AG10803 (cell line): ENCODE measurements around the gene XYLT2.

ENCODE experiments used
- DNase-seq: peaks from one replicate; pipeline ENCODE4 v3.0.0; 2010; ENCODE audit warnings: low read depth
- H3K4me3 ChIP-seq: 2 replicates; pipeline ENCODE4 v1.5.1; 2011; ENCODE audit warnings: mild to moderate bottlenecking, low read length, control low read depth
- TF ChIP-seq, protein P1 (sequence below): conservative IDR thresholded peaks from 2 replicates; pipeline ENCODE4 v1.5.1; 2011; ENCODE audit warnings: mild to moderate bottlenecking, low read length, control low read depth, inconsistent platforms

XYLT2 gene

DNA sequence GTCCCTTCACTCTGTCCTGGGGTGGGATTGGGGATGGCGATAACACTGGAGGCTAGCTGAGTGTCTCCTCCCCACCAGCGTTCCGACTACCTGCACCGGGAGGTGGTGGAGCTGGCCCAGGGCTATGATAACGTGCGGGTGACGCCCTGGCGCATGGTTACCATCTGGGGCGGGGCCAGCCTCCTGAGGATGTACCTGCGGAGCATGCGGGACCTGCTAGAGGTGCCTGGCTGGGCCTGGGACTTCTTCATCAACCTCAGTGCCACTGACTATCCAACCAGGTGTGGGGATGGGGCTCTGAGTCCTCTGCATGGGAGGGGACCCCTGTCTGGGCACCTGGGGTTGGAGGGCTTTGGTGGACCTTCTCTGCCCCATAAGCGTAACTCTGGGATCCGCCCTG is 8.8 kb downstream of the XYLT2 start:
- no peak for DNase-seq
- TF ChIP-seq, protein P1, sequence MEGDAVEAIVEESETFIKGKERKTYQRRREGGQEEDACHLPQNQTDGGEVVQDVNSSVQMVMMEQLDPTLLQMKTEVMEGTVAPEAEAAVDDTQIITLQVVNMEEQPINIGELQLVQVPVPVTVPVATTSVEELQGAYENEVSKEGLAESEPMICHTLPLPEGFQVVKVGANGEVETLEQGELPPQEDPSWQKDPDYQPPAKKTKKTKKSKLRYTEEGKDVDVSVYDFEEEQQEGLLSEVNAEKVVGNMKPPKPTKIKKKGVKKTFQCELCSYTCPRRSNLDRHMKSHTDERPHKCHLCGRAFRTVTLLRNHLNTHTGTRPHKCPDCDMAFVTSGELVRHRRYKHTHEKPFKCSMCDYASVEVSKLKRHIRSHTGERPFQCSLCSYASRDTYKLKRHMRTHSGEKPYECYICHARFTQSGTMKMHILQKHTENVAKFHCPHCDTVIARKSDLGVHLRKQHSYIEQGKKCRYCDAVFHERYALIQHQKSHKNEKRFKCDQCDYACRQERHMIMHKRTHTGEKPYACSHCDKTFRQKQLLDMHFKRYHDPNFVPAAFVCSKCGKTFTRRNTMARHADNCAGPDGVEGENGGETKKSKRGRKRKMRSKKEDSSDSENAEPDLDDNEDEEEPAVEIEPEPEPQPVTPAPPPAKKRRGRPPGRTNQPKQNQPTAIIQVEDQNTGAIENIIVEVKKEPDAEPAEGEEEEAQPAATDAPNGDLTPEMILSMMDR, result no peak
- H3K4me3 ChIP-seq, result no peak overlapping the region

DNA sequence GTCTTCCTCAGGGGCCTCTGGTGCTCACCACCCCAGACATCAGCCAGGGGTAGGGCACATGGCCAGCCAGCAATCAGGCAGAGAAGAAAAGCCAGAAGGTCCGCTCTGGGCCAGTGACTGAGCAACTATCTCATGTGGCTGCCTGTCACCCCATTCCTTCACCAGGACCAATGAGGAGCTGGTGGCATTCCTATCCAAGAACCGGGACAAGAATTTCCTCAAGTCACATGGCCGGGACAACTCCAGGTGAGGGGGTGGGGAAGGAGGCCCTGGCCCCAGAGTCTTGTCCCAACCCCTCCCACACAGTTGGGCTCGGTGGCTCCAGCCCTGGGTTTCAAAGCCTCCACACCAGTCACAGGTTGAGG is 9.4 kb downstream of the XYLT2 start:
- TF ChIP-seq, protein P1, result no peak
- no peak for DNase-seq
- H3K4me3 ChIP-seq, result no peak overlapping the region

GRCh38 chr17:50355701-50356341 is 9.9 kb downstream of the XYLT2 start:
- H3K4me3 ChIP-seq, result no peak overlapping the region
- no peak for DNase-seq
- TF ChIP-seq, protein P1, result no peak

DNA sequence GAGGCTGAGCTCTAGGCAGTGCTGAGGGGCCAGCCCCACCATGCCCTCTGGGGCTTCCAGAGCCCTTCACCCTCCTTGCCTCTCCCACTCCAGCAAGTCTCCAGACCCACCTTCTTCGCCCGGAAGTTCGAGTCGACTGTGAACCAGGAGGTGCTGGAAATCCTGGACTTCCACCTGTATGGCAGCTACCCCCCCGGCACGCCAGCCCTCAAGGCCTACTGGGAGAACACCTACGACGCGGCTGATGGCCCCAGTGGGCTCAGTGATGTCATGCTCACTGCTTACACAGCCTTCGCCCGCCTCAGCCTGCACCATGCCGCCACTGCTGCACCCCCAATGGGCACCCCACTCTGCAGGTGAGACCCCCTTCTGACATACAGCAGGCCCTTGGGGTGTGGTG is 10.5 kb downstream of the XYLT2 start:
- no peak for DNase-seq
- TF ChIP-seq, protein P1, result no peak
- no peak overlapping the region for H3K4me3 ChIP-seq

DNA sequence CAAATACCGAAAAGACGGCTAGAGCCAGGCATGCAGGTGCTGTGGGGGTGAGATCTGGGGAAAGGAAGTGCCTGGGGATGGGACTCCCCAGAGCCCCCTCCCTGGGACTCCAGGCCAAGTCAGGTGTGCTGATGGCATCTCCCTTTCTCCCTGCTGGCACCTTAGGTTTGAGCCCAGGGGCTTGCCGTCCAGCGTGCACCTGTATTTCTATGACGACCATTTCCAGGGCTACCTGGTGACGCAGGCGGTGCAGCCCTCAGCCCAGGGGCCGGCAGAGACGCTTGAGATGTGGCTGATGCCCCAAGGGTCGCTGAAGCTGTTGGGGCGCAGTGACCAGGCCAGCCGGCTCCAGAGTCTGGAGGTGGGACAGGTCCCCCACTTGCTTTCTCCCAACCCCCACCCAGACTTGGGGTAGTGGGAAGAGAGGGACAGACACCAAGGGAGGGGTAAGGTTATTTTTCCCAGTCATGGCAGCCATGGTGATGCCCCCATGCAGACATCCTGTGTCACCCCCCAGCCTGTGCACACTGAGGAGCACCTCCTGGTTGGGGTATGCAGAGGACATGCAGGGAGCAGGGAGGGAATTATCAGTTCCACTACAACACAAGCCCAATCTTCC is 11.1 kb downstream of the XYLT2 start:
- no peak for DNase-seq
- H3K4me3 ChIP-seq, result no peak overlapping the region
- TF ChIP-seq, protein P1, result no peak

DNA sequence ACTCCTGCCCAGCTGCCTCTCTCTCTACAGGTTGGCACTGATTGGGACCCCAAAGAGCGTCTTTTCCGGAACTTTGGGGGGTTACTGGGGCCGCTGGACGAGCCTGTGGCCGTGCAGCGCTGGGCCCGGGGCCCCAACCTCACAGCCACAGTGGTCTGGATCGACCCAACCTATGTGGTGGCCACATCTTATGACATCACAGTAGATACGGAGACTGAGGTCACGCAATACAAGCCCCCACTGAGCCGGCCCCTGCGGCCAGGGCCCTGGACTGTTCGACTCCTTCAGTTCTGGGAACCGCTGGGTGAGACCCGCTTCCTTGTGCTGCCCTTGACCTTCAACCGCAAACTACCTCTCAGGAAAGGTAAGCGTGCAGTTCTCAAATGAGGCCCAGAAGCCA is 12.3 kb downstream of the XYLT2 start:
- DNase-seq, result no peak
- no peak overlapping the region for H3K4me3 ChIP-seq
- TF ChIP-seq, protein P1, result no peak

DNA sequence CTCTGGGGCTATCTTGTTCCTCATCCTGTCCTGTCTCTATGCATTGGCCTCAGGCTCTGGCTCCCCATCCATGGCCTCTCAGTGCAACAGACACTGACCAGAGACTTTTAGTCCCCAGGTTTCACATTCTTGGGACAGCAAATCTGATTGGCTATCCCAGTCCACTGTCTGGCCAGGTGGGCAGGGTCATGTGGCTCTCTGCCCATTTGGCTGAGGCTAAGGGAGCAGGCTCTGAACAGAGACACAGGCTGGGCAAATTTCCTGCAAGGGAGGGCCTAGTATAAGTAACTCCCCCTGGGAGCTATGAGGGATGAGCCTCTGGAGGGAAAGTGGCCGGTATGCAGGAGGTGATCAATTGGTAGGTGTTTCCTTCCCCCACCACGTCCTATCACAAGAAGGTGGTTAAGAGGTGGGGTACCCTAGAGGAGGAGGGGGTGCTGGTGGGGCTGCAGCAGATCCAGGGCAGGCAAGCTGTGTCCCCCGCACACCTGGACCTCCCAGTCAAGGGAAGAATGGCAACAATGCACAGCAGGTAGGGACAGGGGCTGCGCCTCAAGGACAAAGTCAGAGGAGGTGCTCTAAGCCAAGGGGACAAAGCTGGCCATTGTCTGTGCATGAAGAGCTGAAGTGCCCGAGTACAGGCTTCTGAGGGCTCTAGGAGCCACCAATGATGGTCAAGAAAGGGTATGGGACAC is 13.2 kb downstream of the XYLT2 start:
- no peak overlapping the region for H3K4me3 ChIP-seq
- DNase-seq, result no peak

More for the DNA sequence above, 13.2 kb downstream of the XYLT2 start:
- TF ChIP-seq, protein P1, result no peak
